ENCODE measurements around the gene CD101. TPM values are rescaled to one million over a fixed set of nuclear protein-coding genes. Genes with fewer than 3 reads are reported as not detected.

CD101 gene, protein sequence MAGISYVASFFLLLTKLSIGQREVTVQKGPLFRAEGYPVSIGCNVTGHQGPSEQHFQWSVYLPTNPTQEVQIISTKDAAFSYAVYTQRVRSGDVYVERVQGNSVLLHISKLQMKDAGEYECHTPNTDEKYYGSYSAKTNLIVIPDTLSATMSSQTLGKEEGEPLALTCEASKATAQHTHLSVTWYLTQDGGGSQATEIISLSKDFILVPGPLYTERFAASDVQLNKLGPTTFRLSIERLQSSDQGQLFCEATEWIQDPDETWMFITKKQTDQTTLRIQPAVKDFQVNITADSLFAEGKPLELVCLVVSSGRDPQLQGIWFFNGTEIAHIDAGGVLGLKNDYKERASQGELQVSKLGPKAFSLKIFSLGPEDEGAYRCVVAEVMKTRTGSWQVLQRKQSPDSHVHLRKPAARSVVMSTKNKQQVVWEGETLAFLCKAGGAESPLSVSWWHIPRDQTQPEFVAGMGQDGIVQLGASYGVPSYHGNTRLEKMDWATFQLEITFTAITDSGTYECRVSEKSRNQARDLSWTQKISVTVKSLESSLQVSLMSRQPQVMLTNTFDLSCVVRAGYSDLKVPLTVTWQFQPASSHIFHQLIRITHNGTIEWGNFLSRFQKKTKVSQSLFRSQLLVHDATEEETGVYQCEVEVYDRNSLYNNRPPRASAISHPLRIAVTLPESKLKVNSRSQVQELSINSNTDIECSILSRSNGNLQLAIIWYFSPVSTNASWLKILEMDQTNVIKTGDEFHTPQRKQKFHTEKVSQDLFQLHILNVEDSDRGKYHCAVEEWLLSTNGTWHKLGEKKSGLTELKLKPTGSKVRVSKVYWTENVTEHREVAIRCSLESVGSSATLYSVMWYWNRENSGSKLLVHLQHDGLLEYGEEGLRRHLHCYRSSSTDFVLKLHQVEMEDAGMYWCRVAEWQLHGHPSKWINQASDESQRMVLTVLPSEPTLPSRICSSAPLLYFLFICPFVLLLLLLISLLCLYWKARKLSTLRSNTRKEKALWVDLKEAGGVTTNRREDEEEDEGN
- not detected in 2 replicates for total RNA-seq (2014; rRNA removed; shearing (Covaris generic))
- total RNA-seq (2022), result not detected in 2 replicates
- Bru-seq, nascent RNA, result not detected
- not detected for BruChase-seq, experiment 1, labeled RNA remaining after a 6-hour chase
- BruChase-seq, experiment 2, labeled RNA remaining after a 2-hour chase, result not detected
- long read RNA-seq, result 0 reads

- H3K79me2 ChIP-seq (ENCODE audit: insufficient read depth, low read depth, low read length), result no peaks in the 10 kb centered on the region
- BruUV-seq (replicated peaks), result no TSS peak
- no peak within 1 kb of the TSS for H3K4me2 ChIP-seq (ENCODE audit: low read length)
- TF ChIP-seq CTCF (conservative IDR thresholded peaks at IDR 0.05; ENCODE audit: low read length) (no peak), EZH2phosphoT487 (IDR thresholded peaks at IDR 0.05; ENCODE audit: borderline replicate concordance, low read depth, low read length) (no peak)
- POLR2A ChIA-PET, result no interaction called here
- H3K9me2 ChIP-seq (ENCODE audit: insufficient read depth, low read length), result no peaks in the 10 kb centered on the region
- H3K36me3 ChIP-seq (ENCODE audit: insufficient read depth, low read length), result no peaks in the 10 kb centered on the region
- no peak for DNase-seq (ENCODE audit: low spot score)
- H2AFZ ChIP-seq (ENCODE audit: low read length), result no peak within 1 kb of the TSS
- CTCF ChIA-PET (ENCODE audit: unreplicated experiment), result no interaction called here
- no peaks in the 10 kb centered on the region for H3K9me3 ChIP-seq (ENCODE audit: low read length)
- intact Hi-C loops (cut with micrococcal nuclease; ENCODE audit: unreplicated experiment), result no loop called here
- H3K27ac ChIP-seq (ENCODE audit: low read depth, low read length, poor library complexity, severe bottlenecking), result no peak within 1 kb of the TSS
- H3K4me1 ChIP-seq (ENCODE audit: insufficient read depth, low read length, poor library complexity, severe bottlenecking), result no peaks in the 10 kb centered on the region
- no peaks in the 10 kb centered on the region for H4K20me1 ChIP-seq (ENCODE audit: insufficient read depth, low read length)
- no peak within 1 kb of the TSS for H3K4me3 ChIP-seq (ENCODE audit: low read depth, low read length, poor library complexity, severe bottlenecking)
Measured at GRCh38 chr1:117001254-117001927, at the start of gene CD101. TSS of gene CD101 (plus strand) at chr1:117001760. CDS start at chr1:117001818, 58 bp downstream.

DNA sequence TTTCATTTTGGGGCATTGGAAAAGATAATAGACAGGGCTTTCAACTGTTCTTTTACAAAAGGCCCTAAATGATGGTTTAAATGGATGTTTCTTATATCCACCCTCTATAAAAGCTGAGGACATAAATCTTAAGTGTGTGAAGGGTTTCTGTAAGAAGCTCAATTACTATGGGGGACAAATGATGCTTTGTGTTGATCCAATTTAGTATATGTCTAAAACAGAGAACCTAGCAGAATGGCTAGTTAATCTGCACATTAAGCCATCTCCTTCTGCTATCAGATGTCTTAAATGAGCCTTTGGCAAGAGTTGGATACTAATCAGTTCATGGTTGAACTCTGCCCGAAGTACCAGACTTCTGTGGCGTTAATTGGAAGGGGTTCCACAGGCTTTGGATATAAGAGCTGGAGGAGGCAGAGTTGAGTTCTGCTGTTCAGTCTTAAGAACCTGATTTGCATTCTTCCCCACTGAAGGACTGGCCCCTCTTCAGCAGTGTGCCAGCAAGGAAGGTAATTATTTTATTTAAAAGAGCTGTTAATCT, 48.8 kb upstream of the CD101 start:
- TF ChIP-seq CTCF (conservative IDR thresholded peaks at IDR 0.05; ENCODE audit: low read length) (no peak), EZH2phosphoT487 (IDR thresholded peaks at IDR 0.05; ENCODE audit: borderline replicate concordance, low read depth, low read length) (no peak)
- POLR2A ChIA-PET, result no interaction called here
- H3K4me3 ChIP-seq (ENCODE audit: low read depth, low read length, poor library complexity, severe bottlenecking), result no peak overlapping the region

More for the DNA sequence above, 48.8 kb upstream of the CD101 start:
- BruUV-seq (replicated peaks), result no TSS peak
- no peaks in the 10 kb centered on the region for H4K20me1 ChIP-seq (ENCODE audit: insufficient read depth, low read length)
- H3K4me2 ChIP-seq (ENCODE audit: low read length), result no peak overlapping the region
- no peaks in the 10 kb centered on the region for H3K9me2 ChIP-seq (ENCODE audit: insufficient read depth, low read length)
- intact Hi-C loops (cut with micrococcal nuclease; ENCODE audit: unreplicated experiment), result no loop called here
- no peaks in the 10 kb centered on the region for H3K36me3 ChIP-seq (ENCODE audit: insufficient read depth, low read length)
- no peak overlapping the region for H2AFZ ChIP-seq (ENCODE audit: low read length)
- no peak overlapping the region for H3K27ac ChIP-seq (ENCODE audit: low read depth, low read length, poor library complexity, severe bottlenecking)
- H3K4me1 ChIP-seq (ENCODE audit: insufficient read depth, low read length, poor library complexity, severe bottlenecking), result no peaks in the 10 kb centered on the region
- CTCF ChIA-PET (ENCODE audit: unreplicated experiment), result no interaction called here
- no peaks in the 10 kb centered on the region for H3K9me3 ChIP-seq (ENCODE audit: low read length)
- no peaks in the 10 kb centered on the region for H3K79me2 ChIP-seq (ENCODE audit: insufficient read depth, low read depth, low read length)
- no peak for DNase-seq (ENCODE audit: low spot score)
